Skeletal muscle cell (primary cell): ENCODE data around the gene UQCRFS1.
"Not testable (repeated sequence)": the region's sequence is repeated elsewhere in the genome, so short reads cannot be mapped to it uniquely, and the experiment has no call there.

Experiments used
- DNase-seq: peaks from one replicate; pipeline ENCODE4 v3.0.0-alpha.2; 2010; ENCODE audit warnings: low read depth
- H3K4me3 ChIP-seq: 2 replicates; pipeline ENCODE4 v1.5.1; 2011; ENCODE audit warnings: low read depth, mild to moderate bottlenecking, control low read depth, low read length, moderate library complexity

UQCRFS1 gene

GRCh38 chr19:29212648-29213573 lies at the start of gene UQCRFS1:
UQCRFS1 (minus strand) TSS chr19:29213151; CDS start chr19:29213118, 33 bp downstream.
- H3K4me3 ChIP-seq, result peak within 1 kb of the TSS; percentile 89
- peak; percentile 72 for DNase-seq

GRCh38 chr19:29262085-29262484 lies 49.1 kb upstream of the UQCRFS1 start:
- DNase-seq, result no peak
- no peak overlapping the region for H3K4me3 ChIP-seq

- no peak overlapping the region for H3K4me3 ChIP-seq
- no peak for DNase-seq
Measured at GRCh38 chr19:29260477-29261317, 47.7 kb upstream of the UQCRFS1 start.

GRCh38 chr19:29259867-29260281 lies 46.9 kb upstream of the UQCRFS1 start:
- DNase-seq, result no peak
- no peak overlapping the region for H3K4me3 ChIP-seq

GRCh38 chr19:29259153-29259552 lies 46.2 kb upstream of the UQCRFS1 start:
- no peak overlapping the region for H3K4me3 ChIP-seq
- DNase-seq, result no peak

- no peak for DNase-seq
- H3K4me3 ChIP-seq, result no peak overlapping the region
Measured at GRCh38 chr19:29256516-29256915, 43.6 kb upstream of the UQCRFS1 start.

GRCh38 chr19:29255912-29256311 lies 43.0 kb upstream of the UQCRFS1 start:
- H3K4me3 ChIP-seq, result no peak overlapping the region
- DNase-seq, result no peak

GRCh38 chr19:29255006-29255405 lies 42.1 kb upstream of the UQCRFS1 start:
- DNase-seq, result no peak
- no peak overlapping the region for H3K4me3 ChIP-seq

GRCh38 chr19:29249798-29250197 lies 36.8 kb upstream of the UQCRFS1 start:
- not testable (repeated sequence) for DNase-seq

GRCh38 chr19:29248332-29248844 lies 35.4 kb upstream of the UQCRFS1 start:
- no peak for DNase-seq
- H3K4me3 ChIP-seq, result no peak overlapping the region

More at GRCh38 chr19:29249798-29250197, 36.8 kb upstream of the UQCRFS1 start:
- not testable (repeated sequence) for H3K4me3 ChIP-seq

GRCh38 chr19:29247872-29248271 lies 34.9 kb upstream of the UQCRFS1 start:
- no peak overlapping the region for H3K4me3 ChIP-seq
- DNase-seq, result no peak

GRCh38 chr19:29247471-29247870 lies 34.5 kb upstream of the UQCRFS1 start:
- no peak for DNase-seq
- no peak overlapping the region for H3K4me3 ChIP-seq

GRCh38 chr19:29247051-29247450 lies 34.1 kb upstream of the UQCRFS1 start:
- no peak for DNase-seq
- H3K4me3 ChIP-seq, result no peak overlapping the region

GRCh38 chr19:29245215-29245614 lies 32.3 kb upstream of the UQCRFS1 start:
- DNase-seq, result no peak
- no peak overlapping the region for H3K4me3 ChIP-seq

GRCh38 chr19:29241324-29241723 lies 28.4 kb upstream of the UQCRFS1 start:
- DNase-seq, result no peak
- no peak overlapping the region for H3K4me3 ChIP-seq

- DNase-seq, result no peak
- H3K4me3 ChIP-seq, result no peak overlapping the region
Measured at GRCh38 chr19:29239213-29239776, 26.3 kb upstream of the UQCRFS1 start.

GRCh38 chr19:29233591-29233990 lies 20.6 kb upstream of the UQCRFS1 start:
- no peak for DNase-seq
- H3K4me3 ChIP-seq, result no peak overlapping the region

GRCh38 chr19:29232315-29232852 lies 19.4 kb upstream of the UQCRFS1 start:
- DNase-seq, result no peak
- no peak overlapping the region for H3K4me3 ChIP-seq

GRCh38 chr19:29231306-29231705 lies 18.4 kb upstream of the UQCRFS1 start:
- H3K4me3 ChIP-seq, DNase-seq: not testable (repeated sequence)
